HK-2 (cell line): Measurements from ENCODE around the gene KIAA0753.
"Not testable (repeated sequence)": the region's sequence is repeated elsewhere in the genome, so short reads cannot be mapped to it uniquely, and the experiment has no call there.

Experiments used
- DNase-seq: peaks from one replicate; pipeline ENCODE4 v3.0.0-alpha.2; 2018; ENCODE audit not compliant: unreplicated experiment

Gene KIAA0753

DNA sequence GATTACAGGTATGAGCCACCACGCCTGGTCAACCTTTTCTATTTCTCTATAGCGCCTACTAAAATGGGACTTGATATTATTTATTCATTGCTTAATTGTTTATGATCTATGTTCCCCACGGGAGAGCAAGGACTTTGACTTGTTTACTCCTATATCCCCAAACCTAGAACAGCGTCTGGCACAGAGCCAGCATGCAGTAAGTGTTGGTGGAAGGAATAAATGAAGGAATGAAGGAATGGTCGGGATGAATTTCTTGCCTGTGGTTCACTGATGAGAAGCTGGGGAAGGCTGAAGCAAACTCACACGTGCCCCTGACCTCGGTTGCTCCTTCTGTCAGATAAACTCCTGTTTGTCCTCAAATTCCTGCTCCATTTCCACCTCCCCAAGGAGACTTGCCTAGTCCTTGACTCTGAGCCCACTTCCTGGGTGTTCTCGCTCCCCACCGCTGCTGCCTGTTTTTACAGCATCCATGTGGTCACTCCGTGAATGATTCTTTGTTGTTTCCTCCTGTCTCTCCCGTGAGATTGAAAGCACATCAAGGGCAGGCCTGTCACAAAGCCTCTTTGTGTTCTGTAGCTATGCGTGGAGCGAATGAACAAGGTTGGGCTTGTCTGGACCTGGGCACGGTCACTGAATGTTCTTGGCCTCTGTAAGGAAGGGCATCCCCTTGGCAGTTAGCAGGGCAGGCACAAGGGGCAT, 28.4 kb upstream of the KIAA0753 start:
- no peak for DNase-seq

DNA sequence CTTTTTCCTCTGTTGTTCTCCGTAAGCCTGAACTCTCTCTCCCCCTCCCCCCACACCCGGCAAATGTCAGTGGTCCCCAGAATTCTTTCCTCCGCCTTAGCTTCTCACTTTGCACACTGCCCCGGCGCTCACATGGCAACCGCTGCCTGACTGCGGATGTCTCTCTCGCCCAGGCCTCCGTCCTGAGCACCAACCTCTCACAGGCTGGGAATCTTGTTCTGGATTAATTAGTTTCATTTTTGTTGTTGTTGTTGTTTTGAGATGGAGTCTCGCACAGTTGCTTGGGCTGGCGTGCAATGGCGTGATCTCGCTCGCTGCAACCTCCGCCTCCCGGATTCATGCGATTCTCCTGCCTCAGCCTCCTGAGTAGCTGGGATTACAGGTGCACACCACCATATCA, 27.7 kb upstream of the KIAA0753 start:
- no peak for DNase-seq

DNA sequence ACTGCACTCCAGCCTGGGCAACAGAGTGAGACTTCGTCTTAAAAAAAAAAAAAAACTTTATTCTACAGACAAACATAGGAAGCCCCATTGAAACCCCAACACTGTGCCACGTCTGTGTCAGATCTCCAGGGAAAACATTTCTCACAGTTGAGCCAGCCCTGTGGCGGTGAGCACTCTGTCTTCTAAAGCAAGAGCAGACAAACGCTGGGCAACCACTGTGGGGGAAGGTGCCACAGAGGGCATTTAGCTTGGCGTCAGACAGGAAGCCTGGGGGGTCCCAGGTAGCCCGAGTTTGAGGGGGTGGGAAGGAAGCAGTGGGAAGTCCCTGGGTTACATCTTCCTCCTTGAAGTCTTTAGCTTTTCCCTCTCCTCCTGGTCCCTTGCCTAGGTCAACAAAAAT, 27.0 kb upstream of the KIAA0753 start:
- DNase-seq = no peak

DNA sequence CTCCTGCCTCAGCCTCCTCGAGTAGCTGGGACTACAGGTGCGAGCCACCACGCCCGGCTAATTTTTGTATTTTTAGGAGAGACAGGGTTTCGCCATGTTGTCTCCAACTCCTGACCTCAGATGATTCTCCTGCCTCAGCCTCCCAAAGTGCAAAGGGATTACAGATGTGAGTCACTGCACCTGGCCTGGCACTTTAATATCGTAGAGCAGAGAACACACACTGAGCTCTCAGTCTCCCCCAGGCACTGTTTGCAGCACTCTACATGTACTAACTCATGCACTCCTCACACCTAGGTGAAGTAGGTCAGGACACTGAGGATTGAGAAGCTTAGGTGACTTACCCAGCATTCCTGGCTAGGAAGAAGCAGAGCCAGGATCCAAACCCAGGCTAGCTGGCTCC, 26.0 kb upstream of the KIAA0753 start:
- DNase-seq = no peak

DNA sequence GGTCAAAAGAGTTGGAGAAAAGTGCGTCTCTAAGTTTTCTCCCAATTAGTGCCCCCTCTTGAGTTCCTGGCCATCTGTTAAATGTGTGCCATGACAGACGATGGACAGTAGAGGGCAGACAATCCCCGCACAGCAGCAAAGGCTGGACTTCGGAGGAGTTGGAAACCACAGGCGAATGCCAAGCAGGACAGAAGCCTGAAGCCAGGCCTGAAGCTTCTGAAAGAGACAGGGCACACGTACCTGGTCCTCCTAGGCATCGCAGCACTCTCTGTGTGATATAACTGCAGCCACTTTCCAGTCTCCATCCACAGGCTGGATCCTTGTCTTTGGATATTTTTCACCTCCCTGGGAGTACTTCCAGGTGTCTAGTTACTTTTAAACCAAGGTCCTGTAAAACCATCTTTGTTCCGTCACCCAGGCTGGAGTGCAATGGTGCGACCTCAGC, 25.6 kb upstream of the KIAA0753 start:
- DNase-seq = peak; percentile 78

DNA sequence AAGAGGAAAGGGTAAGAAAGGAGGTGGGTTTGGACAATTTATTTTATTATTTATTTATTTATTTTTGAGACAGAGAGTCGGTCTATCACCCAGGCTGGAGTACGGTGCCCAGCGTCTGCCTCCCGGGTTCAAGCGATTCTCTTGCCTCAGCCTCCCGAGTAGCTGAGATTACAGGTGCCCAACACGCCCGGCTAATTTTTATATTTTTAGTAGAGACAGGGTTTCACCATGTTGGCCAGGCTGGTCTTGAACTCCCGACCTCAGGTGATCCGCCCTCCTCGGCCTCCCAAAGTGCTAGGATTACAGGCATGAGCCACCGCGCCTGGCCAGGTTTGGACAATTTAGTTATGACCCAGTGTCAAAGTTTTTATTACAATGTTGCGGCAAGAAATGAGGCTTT, 22.7 kb upstream of the KIAA0753 start:
- DNase-seq = not testable (repeated sequence)

DNA sequence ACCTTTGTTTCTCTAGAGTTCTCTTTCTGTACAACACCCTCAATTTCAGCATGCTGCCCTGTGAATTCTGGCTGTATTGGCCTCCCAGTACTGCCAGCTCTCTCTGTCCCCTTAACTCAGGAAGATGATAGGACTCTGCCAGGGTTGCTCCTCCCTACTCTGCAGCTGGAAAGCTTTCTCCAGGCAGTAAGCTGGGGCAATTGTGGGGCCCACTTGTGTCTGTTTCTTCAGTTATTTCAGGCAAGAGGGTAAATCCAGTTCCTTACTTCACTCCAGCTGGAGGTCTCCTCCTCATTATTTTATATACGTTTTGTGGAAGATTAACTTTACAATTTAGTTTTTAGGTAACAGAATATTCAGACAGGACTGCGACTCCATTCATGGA, 20.9 kb upstream of the KIAA0753 start:
- DNase-seq = no peak

DNA sequence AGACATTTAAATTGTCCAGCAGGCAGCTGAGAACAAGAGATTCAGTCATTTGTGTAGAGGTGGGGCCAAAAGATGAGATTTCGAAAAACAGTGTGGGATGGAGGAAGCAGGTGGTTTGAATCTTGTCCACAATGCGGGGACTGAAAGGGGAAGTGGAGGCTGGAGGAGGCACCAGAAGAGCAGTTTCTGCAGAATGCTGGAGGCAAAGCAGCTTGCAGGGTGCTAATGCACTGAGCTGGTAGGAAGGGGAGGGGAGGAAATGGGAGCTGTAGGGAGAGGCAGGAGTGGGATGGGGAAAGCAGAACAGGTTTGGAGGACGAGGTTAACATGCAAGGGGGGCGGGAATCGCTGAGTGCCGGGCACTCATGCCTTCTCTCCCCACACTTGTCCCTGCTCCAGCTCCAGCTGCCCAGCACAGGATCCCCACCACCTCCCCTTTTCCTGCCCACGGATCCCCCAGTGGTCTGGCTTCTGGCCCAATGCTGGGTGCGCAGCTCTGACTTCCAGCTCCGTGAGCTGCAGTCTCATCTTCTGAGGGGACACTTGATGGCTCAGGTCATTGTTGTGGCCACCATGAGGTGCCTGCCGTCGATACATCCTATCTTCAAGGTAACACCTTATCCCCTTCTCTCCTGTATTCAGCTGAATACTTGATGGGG, 20.4 kb upstream of the KIAA0753 start:
- DNase-seq = no peak

DNA sequence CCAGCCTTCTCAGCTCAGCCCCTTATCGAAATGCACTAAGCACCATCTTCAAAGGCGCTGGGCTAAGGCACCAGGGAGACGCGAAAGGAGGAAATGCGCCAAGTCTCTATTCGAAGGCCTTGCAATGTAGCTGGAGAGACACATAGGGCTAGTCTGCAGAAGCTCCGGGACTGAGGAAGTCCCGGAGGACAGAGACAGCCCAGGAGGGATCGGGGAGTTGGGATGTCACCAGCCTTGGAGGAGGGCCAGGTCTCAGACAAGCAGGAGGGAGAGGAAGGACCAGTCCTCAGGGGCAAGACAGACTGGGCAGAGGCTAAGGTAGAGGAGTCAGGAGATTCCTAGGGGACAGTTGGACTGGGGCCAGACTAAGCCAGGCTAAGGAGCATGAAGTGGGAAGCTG, 19.6 kb upstream of the KIAA0753 start:
- DNase-seq = no peak

DNA sequence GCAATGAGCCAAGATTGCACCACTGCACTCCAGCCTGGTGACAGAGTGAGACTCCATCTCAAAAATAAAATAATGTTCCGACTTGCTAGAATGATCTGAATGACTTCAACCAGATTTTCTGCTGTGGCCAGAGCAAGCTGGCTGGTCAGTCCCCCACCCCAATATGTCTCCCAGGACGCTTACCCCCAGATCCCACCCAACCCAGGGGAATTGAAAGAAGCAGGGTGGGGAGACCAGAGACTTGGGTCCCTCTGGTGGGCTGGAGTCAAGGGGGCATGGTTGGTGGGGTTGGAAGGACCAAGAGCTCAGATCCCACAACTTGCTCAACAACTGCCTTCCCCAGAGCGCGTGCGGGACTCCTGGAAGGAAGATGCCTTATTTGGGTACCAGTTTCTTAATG, 17.9 kb upstream of the KIAA0753 start:
- not testable (repeated sequence) for DNase-seq

DNA sequence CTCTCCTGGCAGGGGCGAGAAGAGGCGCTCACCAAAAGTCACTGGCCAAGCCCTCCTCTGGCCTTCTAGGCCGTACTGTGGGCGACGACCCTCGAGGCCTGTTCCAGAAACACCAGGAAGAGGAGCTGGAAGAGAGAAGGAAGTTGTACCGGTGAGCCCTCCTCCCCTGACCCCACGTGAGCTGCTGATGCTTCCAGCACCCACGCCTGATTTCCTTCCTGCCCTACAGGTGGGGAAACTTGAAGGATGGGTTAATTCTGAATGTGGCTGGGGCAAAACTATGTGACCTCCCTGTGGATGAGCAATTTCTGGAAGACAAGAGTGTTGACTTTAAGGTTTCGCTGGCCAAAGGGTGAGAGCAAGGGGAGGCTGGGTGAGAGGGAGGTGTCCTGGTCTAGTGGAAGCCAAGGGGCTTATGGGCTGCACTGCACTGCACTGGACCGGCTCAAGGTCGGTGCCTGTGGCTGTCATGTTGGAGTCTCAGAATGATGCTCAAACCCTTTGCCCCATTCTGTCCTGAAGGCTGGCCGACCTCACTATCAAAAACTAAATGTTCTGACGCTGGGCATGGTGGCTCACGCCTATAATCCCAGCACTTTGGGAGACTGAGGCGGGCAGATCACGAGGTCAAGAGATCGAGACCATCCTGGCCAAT, 17.2 kb upstream of the KIAA0753 start:
- DNase-seq = no peak

DNA sequence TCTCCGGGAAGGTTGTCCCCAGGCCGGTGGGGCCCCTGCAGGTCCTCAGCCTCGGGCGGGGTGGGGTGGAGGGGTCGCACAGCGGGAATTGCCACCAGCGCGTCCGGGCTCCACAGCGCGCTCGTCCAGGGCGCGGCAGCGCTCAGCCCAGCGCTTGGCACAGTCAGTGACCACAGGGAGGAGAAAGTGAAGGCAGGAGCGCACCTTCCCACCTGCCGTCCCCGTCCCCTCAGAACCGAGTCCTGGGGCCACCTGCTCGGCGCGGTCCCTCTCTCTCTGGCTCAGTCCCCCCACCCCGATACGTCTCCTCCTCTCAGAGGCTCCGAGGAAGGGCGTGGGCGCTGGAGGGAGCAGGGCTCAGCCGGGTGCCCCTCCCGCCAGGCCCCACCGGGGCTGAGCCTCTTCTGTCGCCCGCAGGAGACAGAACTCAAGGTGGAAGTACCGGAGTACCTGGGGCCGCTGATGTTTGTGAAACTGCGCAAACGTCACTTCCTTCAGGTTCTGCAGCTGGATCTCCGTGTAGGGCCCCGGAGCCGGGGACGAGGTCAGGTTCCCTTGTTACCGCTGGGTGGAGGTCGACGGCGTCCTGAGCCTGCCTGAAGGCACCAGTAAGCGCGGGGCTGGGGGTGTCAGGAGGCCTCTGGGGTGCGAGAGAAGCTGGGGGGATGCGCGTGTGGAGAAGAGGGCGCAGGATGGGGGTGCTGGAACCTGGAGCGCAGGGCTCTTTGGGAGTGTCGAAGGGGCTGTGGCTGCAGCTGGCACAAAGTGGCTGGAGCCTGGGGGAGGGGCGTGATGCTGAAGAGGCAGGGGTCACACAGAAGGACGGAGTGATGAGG, 16.5 kb upstream of the KIAA0753 start:
- DNase-seq = not testable (repeated sequence)

DNA sequence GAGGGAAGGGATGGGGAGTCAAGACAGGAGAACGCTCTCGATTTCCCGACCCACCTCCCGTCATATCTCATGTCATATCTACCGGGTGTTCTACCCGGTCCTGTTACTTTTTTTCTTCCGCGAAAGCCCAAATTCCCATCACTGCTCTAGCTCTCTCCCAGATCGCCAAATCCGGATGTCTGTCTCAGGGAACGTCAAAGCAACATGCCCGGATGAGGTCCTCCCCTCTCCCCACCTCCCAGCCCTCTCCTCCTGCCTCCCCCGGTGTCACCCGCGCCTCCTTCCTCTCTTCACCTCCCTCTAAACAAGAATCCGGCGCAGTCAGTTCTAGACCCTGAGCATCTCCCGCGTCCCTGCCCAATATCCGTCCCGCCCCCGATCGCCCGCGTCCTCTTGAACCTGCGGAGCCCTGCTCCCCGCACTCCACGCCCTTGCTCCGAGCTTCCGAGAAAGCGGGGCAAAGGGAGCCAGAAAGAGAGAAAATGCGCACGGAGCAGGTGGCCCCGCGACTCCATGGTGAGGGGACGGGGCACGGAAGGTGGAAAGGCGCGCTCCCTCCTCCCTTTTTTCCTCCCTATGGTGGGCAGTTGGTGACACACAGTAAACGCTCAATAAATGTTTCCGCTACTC, 15.3 kb upstream of the KIAA0753 start:
- not testable (repeated sequence) for DNase-seq

DNA sequence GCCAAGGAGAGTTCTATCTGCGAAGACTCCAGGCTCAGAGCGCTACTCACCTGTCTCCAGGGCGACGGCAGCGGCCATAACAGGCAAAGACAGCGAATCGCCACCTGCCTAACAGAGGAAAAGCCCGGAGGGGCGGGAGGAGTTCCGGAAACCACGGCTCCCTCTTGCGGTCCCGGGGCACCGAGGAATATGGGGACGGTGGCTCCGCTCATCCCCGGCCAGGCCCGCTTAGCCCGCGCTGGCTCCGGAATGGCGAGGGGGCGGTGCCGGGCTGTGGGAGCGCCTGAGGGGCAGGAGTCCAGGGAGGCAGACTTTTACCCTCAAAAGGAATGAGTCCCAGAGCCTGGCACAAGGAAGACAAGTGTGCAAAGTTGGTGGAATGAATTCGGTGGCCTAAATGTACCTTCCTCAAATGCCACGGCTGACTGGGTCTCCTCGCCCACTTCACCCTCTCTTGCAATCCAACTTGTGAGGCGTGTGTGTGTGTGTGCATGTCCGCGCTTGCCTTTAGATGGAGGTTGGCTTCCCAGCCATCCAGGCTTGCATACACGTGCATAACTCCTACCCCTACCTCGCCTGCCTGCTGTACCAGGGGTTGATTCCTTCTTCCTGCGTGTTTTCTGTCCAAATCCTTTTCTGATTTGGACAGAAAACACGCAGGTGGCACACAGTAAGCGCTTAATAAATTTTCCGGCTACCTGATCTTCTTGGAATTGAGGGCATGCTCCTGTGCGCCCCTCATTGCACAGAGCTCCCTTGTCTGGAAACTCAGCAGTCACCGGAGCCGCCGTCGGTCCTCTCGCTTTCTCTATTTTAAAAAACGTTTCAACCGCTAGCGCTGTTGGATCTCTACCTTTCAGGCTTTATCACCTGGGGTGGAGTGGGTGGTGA, 14.6 kb upstream of the KIAA0753 start:
- DNase-seq = peak; percentile 55

DNA sequence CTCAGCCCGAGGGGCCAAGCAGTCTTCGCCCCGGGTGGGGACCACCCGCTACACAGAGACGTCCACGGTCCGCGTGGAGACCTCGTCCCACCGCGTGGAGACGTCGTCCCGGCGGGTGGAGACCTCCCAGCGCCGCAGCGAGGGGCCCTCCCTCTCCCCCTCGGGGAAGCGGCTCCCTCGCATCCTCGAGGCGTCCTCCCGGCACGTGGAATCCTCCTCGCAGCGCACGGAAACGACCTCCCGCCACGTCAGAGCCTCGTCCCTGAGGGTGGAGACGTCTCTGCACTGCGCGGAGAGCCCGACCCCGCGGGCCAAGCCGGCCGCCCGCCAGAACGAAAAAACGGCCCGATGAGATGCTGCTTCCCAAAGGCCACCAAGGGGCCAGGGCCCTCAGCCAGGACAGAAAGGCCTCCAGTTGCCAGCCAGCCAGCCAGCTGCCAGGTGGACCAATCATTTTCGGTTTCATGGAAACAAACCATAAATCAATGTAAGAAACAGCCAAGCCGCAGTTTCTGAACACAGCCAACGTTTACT, 11.5 kb upstream of the KIAA0753 start:
- peak; percentile 68 for DNase-seq

DNA sequence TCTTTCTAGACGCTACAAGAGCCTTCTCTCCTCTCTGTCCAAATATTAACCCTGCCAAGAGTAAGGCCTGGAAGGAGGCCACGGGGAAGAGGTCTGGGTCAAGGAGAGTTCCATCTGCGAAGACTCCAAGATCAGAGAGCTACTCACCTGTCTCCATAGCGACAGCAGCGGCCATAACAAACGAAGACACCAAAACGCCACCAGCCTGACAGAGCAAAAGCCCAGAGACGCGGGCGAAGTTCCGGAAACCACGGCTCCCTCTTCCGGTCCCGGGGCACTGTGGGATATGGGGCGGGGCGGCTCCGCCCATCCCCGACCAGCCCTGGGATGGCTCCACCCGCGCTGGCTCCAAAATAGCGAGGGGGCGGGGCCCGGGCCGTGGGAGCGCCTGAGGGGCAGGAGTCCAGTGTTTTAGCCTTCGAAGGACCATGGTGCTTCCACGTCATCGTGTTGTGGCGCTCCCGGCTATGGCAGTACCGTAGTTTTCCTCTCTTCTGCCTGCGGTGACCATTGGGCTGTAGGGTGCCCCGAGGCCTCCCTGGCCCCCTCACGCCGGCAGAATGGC, 10.9 kb upstream of the KIAA0753 start, which contains the start of the genes C17orf100 and MED31:
C17orf100 (plus strand) TSS at position 409 of the 565 bp plus-strand sequence; CDS start at position 561, 152 bp downstream.
MED31 (minus strand) TSS at position 252 of the 565 bp plus-strand sequence; CDS start at position 175, 77 bp downstream.
- DNase-seq = peak; percentile 98

DNA sequence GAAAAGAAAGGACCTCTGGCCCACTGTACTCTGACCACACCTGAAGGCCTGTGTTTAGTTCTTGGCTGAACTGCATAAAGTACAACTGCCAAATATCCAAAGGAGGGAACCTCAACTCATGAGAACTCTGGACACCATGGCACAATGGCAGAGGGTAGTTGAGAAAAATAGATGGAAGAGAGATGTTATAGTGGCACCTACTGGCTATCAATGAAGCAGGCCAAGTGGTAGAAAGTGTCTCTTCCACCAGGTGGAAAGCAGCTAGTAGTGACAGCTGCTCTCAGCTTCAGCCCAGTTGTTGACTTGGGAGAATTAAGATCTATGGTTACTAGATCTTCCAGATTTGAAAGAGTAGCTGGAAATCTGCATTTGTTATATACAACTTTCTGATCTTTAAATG, 7.7 kb upstream of the KIAA0753 start:
- DNase-seq = no peak

DNA sequence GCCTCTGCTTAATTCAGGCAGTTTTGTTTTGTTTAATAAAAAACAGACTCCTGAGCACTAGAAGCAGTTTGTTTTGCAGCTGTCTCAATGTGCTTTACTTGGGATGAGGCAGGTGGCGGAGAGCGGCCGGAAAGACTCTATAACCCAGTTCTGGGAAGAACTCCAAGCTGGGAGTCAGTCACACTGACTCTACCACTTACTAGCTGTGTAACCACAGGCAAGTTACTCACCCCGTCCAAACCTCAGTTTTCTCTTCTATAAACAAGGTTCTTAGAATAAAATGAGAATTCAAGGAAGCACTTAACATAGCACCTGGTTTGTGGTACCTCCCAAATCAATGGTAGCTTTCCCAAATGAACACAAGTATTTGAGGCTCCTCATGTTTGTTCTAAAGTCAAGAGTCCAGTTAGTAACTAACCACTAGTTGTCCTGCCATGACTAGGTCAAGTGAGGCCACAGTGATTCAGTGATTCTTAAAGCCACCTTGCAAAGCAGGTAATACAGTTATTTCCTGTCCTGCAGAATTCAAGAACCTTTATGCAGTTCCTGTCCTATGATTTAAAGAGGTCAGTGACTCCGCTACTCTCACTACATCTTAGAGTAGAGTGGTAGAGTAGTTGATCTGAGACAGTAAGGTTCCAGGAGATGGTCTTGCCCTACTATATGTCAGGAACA, 3.1 kb upstream of the KIAA0753 start:
- no peak for DNase-seq

DNA sequence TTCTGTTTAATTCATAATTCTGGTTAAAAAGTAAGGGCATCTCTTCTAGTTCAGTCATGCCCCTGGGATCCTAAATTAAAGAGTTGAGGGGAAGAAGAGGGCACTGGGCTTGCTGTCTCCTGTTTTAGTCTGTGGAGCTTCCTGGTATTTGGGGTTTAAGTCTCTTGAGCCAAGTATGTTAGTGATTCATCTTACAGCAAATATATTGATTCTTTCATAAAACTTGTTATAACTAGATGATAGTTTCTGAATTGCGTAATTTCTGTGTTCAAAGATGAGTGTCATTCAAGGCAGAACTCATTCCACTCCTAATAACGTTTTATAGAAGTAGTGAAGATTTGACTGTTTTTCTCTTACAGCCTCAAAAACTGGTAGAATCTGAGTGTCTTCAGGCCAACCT, 2.1 kb upstream of the KIAA0753 start:
- DNase-seq = no peak
